SH-SY5Y (cell line): ENCODE measurements around the gene TGM6.

Experiments
- GATA2 ChIP-seq: IDR thresholded peaks from 2 replicates; pipeline ENCODE4 v1.6.1; 2011; ENCODE audit warnings: mild to moderate bottlenecking, low read depth, low read length
- GATA3 ChIP-seq: IDR thresholded peaks from 2 replicates; pipeline ENCODE4 v1.6.1; 2011; ENCODE audit warnings: low read depth, mild to moderate bottlenecking, low read length, moderate library complexity

DNA sequence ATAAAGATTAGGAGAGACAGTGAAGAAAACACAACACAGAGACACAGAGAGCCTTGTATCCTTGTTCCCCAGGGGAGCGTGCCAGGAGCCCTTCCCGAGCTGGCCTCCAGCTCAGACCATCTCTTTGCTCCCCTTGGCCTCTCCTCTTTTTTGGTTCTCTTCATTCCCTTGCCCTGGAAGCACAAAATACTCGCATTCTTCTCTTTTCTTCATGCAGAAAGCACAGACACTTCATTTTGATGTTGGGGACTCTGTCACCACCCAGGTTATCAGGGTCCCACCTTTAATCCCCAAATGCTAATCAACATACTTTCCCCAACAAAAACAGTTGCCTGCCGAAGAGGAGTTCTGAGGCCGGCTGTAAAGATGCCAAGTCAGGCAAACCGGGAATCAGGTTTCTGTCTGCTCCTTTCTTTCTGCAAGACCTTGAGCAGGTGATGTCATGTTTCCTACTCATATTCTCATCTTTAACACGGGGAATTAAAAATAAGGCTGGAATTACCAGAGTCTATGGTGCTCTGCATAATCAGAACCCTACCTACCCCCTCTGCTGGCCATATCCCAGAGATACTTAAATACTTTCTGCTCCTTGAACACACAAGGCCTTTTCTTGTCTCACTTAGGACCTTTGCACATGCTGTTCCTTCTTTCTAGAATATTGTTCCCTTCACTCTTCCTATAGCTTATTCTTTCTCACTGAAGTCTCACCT is 21.7 kb downstream of the TGM6 start:
- TF ChIP-seq GATA3 (no peak), GATA2 (no peak)
